Cardiac septum (tissue), 1 donor: ENCODE results near the gene GOLPH3. TPM values are rescaled to one million over a fixed set of nuclear protein-coding genes. Genes with fewer than 3 reads are reported as not detected.

ENCODE experiments used
- DNase-seq: peaks from one replicate; pipeline ENCODE4 v3.0.0-alpha.2; 2020; ENCODE audit warnings: low spot score
- intact Hi-C: fragments of 100-400 bp; cut with DNase I; formaldehyde crosslinking; loops from one replicate; pipeline ENCODE4 v1.14.0; 2022
- total RNA-seq: library from RNA; stranded (reverse); fragmentation: NEBNext Ultra II Directional; extraction: Animal tissue kit (Norgen Biotek cat#: 25700); gene quantifications from one replicate; pipeline ENCODE4 v1.2.1, GENCODE V29; 2021
- donor health status: DM: no; HTN: no; CAD: no.

GOLPH3 gene
- total RNA-seq, 1 donor from 2014 or later = 52.0 TPM

DNA sequence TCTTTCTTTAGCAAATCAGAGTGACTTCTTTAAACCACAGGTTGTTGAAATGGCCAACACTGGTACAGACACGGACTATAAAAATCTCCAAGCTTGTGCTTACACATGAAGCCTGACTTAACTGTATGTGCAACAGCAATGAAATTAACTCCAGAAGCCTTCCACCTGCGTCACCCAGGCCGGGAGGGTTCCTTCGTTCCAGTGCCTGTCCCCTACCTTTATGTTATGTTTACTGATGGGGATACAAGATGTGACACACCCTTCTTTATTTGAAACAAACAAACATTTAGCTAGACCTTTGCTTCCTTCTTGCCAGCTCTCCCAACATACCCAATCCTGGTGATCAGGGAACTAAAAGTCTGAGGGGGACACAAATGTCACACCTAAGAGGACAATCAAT is 66.0 kb downstream of the GOLPH3 start:
- DNase-seq = no peak
- intact Hi-C loops = no loop called here

DNA sequence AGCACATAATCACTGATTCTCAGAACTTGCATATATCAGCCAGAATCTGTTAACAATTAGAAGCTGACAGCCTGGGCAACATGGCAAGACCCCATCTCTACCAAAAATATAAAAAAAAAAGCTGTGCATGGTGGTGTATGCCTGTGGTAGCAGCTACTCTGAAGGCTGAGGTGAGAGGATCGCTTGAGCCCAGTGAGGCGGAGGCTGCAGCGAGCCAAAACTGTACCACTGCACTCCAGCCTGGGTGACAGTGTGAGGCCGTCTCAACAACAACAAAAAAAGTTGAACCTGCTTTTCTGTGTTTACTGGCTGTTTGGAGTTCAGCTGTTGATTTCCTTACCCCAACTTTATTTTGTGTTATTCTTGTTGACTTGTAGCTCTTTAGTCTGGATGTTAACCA is 66.8 kb downstream of the GOLPH3 start:
- no peak for DNase-seq
- intact Hi-C loops = no loop called here

DNA sequence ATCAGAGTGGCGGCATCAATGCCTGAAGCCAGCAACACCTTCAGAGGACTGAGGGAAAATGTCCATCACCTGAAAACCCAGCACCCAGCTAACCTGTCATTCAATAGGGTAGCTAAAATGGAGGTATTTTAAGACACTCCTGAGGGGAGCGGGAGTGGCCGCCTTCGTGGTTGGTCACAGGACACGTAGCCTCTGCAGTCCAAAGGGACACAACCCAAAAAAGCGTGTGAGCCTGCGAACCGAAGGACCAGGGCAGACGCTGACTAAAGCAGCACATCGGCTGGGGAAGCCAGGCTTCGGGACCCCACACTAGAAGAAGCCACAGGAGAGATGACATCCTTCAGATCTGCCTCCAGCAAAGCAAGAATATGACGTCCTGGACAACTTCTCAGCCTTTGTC is 70.6 kb downstream of the GOLPH3 start:
- intact Hi-C loops = no loop called here
- DNase-seq = no peak

DNA sequence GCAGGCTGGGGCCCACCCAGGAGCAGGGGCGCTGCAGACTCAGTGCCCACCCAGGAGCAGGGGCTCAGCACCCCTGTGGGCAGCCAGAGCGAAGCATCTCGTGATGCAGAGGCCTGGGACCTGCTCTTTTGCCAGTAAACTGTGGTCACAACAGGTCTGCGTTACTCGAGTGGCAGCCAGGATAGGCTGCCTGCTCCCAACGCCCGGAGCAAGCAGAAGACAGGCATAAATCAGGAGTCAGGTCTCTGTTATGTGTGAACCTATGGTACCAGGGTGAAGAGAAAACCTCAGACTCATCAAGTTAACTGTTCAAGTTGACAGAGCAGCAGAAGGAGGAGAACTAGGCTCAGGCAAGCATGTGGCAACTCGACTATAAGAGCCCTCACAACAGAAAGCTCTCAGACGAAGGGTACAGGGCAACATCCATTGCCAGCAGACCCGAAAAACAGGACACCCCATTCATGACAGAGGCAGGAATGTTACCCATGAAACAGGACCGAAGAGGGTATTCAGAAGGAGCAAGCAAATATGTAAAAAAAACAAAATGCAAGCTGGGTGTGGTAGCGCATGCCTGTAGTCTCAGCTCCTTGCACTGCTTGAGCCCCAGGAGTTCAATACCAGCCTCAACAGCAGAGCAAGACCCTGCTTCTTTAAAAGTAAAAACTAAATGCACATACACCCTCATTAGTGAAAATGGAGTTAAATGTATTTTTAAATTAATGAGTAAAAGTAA is 71.7 kb downstream of the GOLPH3 start:
- DNase-seq = no peak
- intact Hi-C loops = no loop called here

DNA sequence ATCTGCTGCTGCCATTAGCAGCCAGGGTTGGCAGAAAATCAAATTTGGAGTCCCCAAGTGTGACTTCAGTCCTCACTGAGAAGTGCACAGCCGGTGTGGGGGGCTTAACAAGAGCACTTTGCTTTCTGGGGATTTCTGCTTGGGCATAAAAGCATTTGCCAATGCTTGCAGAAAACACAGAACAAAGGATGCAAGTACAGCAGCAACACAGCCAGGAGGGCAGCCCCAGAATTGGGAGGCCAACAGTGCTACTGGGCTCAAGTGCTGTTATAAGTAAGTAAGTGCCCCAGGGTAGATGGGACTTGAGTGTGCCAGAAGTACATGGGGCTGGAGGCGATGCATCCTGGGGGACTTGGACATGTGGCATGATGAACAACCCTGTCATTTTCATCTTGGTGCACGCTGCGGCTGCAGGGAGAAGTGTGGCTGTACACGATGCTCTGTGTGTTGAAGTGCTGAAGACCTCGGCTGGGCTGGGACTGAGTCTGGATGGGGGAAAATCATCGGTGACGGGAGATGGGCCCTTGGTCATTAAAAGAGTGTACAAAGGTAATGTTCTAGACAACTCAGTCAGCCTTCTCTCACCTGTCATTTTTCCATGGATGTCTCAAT is 73.3 kb downstream of the GOLPH3 start:
- DNase-seq = no peak
- intact Hi-C loops = no loop called here

DNA sequence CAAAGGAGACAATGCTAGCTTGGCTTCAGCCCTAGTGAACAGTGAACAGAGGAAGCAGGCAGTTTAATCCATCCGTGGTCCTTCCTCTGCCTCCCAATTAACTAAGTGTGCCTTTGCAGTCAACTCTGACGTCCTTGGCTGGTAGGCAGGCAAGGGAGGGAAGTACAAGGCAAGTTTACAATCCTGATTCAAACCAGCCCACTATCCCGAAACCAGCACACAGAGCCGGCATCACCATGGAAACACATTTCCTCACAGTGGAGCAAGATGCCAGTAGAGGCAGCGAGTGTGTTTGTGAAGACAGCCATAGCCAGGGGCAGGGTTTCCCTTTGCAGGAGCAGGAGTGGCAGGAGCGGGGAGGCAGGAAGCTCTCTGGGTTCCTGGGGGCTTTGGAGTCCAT is 73.9 kb downstream of the GOLPH3 start:
- intact Hi-C loops = no loop called here
- DNase-seq = no peak

DNA sequence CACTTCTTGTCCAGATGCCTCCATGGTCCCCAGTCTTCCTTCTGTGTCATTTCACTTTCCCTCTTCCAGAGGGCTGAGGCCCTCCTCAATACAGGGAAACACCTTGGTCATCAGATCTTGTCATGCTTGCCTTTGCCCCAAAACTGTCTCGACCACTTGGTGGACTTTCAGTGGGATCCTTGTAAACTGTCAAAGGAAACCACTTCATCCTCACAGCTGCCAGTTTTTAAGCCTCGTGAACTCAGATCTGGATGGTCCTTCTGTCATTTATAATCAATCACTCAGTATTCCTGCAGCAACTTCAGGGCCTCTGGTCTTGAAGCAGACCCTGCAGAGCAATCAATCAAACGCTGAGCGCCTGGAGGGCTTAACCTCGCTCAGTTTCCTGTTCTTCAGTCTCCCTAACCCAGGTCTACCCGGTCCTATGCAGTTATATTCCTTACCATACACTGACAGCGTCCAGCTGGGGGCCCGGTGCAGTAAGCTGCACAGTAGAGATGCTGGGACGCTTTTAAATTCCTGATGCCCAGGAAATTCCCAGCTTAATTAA is 74.6 kb downstream of the GOLPH3 start:
- no peak for DNase-seq
- intact Hi-C loops = loop anchor here (2.0 to 10.0 kb wide), 2 partner anchors 73 to 485 kb away; partner anchors contain the start of gene SUB1

DNA sequence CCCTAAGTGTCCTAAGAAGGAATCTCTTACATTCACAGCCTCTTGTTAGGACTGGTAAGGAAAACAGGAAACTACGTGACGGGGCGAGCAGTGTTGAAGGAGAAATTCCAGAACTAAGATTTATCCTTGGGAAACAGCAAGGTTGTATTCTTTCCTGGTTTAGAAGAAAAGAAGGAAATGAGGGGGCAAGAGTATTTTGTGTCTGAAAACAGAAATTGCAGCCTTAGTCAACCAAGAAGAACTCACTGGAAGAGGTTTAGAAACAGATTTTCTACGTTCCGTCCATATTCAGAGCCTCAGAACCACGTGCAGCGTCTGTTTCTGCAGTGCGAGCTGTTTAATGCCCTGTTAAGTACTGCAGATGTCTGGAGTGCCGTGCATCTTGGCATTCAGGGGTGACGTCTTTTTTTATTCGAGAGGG is 75.2 kb downstream of the GOLPH3 start:
- DNase-seq = no peak
- intact Hi-C loops = loop anchor here (2.0 to 10.0 kb wide), 2 partner anchors 74 to 486 kb away; partner anchors contain the start of gene SUB1

DNA sequence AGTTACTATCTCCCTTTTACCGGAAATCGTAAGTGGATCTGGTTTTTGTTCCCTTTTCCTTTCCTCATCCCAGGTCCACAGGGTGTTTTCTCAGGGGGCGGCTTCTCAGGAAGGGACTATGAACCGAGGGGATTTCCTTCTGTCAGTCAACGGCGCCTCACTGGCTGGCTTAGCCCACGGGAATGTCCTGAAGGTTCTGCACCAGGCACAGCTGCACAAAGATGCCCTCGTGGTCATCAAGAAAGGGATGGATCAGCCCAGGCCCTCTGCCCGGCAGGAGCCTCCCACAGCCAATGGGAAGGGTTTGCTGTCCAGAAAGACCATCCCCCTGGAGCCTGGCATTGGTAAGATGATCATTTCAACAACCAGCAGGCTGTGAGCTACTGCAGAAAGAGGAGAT is 75.8 kb downstream of the GOLPH3 start:
- DNase-seq = no peak
- intact Hi-C loops = loop anchor here (2.0 to 10.0 kb wide), 2 partner anchors 75 to 487 kb away; partner anchors contain the start of gene SUB1

DNA sequence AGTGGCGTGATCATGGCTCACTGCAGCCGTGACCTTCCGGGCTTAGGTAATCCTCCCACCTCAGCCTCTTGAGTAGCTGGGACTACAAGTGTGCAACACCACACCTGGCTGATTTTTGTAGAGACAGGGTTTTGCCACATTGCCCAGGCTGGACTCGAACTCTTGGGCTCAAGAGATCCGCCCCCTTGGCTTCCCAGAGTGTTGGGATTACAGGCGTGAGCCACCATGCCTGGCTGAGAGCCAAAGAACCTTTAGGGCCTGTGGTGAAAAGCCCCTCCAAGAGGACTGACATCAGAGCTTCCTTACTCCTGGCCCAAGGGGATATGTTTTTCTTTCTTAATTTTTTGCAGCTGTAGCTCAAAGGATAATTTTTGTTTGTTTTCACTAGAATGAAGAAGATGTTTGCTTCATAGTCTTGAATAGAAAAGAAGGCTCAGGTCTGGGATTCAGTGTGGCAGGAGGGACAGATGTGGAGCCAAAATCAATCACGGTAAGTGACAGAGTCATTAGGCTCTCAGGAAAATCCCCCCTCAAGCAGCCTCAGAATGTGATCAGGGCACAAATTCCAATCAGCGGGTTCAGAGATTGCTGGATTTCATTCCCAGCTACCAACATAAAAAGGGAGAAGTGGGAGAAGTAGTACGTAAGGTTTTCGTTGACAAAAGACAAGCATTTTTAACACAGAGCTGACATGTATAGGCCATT is 77.1 kb downstream of the GOLPH3 start:
- intact Hi-C loops = loop anchor here (10.0 kb wide), 1 partner anchor 488 kb away; the partner anchor contains the start of gene SUB1
- no peak for DNase-seq

DNA sequence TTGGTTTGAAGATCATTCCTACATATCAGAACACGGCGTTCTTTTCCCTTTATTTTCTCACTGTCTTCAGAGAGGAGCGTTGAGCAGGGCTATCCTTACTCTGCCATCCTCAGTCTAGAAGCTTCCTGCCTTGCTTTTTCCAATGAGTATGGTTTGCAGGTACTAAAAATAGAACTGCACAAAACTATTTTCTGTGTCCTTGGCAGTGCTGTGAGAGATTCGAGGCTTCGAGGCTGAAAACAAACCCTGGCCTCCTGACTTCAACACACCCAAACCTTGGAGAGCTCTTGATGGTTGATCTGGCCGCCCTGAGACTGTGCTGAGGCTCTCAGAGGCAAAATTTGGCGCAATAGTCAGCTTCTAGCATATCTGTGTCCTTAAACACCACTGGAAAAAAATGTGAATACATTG is 78.9 kb downstream of the GOLPH3 start:
- intact Hi-C loops = loop anchor here (10.0 kb wide), 1 partner anchor 490 kb away; the partner anchor contains the start of gene SUB1

DNA sequence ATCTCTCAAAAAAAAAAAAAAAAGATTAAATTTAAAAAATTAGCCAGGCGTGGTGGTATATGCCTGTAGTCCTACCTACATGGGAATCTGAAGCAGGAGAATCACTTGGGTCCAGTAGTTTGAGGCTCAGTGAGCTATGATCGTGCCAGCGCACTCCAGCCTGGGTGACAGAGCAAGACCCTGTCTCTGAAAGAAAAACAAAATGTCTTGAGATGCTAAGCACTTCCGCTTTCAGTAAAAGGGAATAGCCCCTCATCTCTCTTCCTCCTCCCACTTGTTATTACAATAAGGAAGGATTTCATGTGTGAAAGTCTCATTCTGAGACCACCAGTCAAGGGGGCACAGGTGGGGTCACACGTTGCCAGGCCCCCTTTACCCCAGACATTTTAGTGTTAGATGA is 79.4 kb downstream of the GOLPH3 start:
- DNase-seq = no peak
- intact Hi-C loops = loop anchor here (5.0 to 10.0 kb wide), 3 partner anchors 267 to 512 kb away; partner anchors contain the start of gene SUB1

More for the DNA sequence above, 78.9 kb downstream of the GOLPH3 start:
- no peak for DNase-seq

DNA sequence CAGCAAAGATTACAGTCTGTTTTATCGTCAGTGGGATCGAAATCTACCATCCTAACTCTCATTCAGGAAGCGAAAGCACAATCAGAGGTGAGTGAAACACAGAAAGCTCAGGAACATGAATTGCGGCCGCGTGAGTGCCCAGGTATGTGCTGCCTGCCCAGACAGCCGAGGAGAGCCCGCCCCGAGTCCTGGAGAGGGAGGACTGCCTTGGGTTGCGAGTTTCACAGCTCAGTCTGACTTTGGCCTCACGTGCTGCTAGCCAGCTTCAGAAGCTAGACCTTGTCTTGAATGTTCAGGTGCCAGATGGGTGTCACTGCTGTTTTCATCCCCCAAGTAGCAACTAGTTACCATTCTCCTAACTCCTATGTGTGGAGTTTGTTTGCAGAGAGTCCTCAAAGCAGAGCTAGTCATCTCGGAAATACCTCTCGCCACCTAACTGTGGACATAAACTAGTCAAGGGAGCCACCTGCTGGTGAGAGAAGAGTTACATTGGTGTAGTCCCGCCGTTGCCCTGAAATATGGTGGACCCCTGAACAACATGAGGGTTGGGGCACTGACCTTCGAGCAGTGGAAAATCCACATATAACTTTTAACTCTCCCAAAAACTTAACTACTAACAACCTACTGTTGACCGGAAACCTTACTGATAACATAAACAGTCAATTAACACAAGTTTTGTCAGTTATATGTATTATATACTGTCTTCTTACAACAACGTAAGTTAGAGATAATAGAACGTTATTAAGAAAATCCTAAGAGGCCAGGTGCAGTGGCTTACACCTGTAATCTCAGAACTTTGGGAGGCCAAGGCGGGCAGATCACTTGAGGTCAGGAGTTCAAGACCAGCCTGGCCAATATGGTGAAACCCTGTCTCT is 80.9 kb downstream of the GOLPH3 start:
- intact Hi-C loops = loop anchor here (5.0 to 10.0 kb wide), 3 partner anchors 266 to 511 kb away; partner anchors contain the start of gene SUB1
- no peak for DNase-seq

DNA sequence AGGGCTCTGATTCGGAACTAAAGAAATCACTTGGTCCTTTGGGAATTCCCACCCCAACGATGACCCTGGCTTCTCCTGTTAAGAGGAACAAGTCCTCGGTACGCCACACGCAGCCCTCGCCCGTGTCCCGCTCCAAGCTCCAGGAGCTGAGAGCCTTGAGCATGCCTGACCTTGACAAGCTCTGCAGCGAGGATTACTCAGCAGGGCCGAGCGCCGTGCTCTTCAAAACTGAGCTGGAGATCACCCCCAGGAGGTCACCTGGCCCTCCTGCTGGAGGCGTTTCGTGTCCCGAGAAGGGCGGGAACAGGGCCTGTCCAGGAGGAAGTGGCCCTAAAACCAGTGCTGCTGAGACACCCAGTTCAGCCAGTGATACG is 83.4 kb downstream of the GOLPH3 start:
- intact Hi-C loops = loop anchor here (5.0 to 10.0 kb wide), 3 partner anchors 263 to 508 kb away; partner anchors contain the start of gene SUB1
- DNase-seq = no peak

DNA sequence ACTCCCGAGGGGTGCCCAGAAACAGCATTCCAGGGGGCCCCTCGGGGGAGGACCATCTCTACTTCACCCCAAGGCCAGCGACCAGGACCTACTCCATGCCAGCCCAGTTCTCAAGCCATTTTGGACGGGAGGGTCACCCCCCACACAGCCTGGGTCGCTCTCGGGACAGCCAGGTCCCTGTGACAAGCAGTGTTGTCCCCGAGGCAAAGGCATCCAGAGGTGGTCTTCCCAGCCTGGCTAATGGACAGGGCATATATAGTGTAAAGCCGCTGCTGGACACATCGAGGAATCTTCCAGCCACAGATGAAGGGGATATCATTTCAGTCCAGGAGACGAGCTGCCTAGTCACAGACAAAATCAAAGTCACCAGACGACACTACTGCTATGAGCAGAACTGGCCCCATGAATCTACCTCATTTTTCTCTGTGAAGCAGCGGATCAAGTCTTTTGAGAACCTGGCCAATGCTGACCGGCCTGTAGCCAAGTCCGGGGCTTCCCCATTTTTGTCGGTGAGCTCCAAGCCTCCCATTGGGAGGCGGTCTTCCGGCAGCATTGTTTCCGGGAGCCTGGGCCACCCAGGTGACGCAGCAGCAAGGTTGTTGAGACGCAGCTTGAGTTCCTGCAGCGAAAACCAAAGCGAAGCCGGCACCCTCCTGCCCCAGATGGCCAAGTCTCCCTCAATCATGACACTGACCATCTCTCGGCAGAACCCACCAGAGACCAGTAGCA is 83.9 kb downstream of the GOLPH3 start:
- DNase-seq = no peak
- intact Hi-C loops = loop anchor here (5.0 to 10.0 kb wide), 3 partner anchors 263 to 508 kb away; partner anchors contain the start of gene SUB1

DNA sequence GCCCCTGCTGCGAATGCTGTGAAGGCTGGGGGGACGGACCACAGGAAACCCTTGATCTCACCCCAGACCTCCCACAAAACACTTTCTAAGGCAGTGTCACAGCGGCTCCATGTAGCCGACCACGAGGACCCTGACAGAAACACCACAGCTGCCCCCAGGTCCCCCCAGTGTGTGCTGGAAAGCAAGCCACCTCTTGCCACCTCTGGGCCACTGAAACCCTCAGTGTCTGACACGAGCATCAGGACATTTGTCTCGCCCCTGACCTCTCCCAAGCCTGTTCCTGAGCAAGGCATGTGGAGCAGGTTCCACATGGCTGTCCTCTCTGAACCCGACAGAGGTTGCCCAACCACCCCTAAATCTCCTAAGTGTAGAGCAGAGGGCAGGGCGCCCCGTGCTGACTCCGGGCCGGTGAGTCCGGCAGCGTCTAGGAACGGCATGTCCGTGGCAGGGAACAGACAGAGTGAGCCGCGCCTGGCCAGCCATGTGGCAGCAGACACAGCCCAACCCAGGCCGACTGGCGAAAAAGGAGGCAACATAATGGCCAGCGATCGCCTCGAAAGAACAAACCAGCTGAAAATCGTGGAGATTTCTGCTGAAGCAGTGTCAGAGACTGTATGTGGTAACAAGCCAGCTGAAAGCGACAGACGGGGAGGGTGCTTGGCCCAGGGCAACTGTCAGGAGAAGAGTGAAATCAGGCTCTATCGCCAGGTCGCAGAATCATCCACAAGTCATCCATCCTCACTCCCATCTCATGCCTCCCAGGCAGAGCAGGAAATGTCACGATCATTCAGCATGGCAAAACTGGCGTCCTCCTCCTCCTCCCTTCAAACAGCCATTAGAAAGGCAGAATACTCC is 84.7 kb downstream of the GOLPH3 start:
- intact Hi-C loops = no loop called here

DNA sequence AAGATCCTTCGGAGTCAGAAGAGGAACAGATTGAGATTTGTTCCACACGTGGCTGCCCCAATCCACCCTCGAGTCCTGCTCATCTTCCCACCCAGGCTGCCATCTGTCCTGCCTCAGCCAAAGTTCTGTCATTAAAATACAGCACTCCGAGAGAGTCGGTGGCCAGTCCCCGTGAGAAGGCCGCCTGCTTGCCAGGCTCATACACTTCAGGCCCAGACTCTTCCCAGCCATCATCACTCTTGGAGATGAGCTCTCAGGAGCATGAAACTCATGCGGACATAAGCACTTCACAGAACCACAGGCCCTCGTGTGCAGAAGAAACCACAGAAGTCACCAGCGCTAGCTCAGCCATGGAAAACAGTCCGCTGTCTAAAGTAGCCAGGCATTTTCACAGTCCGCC is 85.9 kb downstream of the GOLPH3 start:
- intact Hi-C loops = no loop called here

More for the DNA sequence above, 84.7 kb downstream of the GOLPH3 start:
- no peak for DNase-seq

More for the DNA sequence above, 85.9 kb downstream of the GOLPH3 start:
- DNase-seq = no peak
